ENCODE results near the gene KCP.

Gene KCP

DNA sequence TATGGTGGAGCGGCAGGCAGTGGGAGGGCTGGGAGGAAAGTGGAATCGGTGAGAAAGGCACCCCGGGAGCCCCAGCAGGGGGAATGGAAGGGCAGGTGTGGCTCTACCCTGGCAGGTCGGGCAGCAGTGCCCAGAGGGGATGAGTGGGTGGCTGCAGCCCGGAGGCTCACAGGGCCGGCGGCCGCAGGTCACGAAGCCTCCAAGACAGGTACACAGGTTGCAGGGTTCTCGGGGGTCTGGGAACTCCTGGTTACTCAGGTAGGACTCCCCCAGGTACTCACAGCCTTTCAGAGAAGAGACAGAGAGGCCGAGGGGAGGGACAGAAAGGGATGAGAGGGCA lies 21.8 kb downstream of the KCP start:
- H3K27ac ChIP-seq = no peak overlapping the region
- TF ChIP-seq ZFX (IDR thresholded peaks at IDR 0.05; ENCODE audit: borderline replicate concordance) = no peak
- TF ChIP-seq, protein P1, sequence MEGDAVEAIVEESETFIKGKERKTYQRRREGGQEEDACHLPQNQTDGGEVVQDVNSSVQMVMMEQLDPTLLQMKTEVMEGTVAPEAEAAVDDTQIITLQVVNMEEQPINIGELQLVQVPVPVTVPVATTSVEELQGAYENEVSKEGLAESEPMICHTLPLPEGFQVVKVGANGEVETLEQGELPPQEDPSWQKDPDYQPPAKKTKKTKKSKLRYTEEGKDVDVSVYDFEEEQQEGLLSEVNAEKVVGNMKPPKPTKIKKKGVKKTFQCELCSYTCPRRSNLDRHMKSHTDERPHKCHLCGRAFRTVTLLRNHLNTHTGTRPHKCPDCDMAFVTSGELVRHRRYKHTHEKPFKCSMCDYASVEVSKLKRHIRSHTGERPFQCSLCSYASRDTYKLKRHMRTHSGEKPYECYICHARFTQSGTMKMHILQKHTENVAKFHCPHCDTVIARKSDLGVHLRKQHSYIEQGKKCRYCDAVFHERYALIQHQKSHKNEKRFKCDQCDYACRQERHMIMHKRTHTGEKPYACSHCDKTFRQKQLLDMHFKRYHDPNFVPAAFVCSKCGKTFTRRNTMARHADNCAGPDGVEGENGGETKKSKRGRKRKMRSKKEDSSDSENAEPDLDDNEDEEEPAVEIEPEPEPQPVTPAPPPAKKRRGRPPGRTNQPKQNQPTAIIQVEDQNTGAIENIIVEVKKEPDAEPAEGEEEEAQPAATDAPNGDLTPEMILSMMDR (IDR thresholded peaks at IDR 0.05) = no peak

GRCh38 chr7:128888039-128888755 lies 22.3 kb downstream of the KCP start:
- no peak for TF ChIP-seq ZFX (IDR thresholded peaks at IDR 0.05; ENCODE audit: borderline replicate concordance)
- TF ChIP-seq, protein P1 (IDR thresholded peaks at IDR 0.05) = no peak
- no peak overlapping the region for H3K27ac ChIP-seq

DNA sequence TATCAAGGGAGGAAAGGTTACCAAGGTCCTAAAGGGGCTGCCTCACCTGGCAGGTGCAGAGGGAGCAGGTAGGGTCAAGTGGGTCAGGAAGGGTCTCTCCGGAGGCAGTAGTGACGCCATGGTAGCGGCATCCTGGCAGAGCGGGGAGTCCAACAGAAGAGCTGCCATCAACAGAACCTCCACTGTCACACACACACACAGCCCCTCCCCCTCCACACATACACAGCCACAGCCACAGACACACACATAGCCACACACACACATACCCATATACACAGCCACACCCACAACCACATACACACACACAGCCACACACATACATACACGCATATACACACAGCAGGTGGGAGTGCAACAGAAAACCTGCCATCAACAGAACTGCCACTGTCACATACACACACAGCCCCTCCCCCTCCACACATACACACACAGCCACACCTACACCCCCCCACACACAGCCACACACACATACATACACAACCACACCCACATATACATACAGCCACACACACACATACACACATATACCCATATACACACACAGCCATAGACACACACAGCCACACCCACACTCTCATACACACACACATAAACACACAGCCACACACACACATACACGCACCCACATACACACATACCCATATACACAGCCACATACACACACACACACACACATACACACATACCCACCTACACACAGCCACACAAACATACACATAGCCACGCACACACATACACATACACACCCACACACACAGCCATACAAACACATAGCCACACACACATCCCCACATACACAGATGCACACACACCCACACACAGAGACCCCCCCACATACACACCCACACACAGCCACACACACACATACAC lies 23.1 kb downstream of the KCP start:
- TF ChIP-seq, protein P1 (IDR thresholded peaks at IDR 0.05) = no peak
- no peak for TF ChIP-seq ZFX (IDR thresholded peaks at IDR 0.05; ENCODE audit: borderline replicate concordance)
- no peak overlapping the region for H3K27ac ChIP-seq

GRCh38 chr7:128886391-128887168 lies 23.9 kb downstream of the KCP start:
- TF ChIP-seq ZFX (IDR thresholded peaks at IDR 0.05; ENCODE audit: borderline replicate concordance) = no peak
- TF ChIP-seq, protein P1 (IDR thresholded peaks at IDR 0.05) = no peak
- no peak overlapping the region for H3K27ac ChIP-seq

- TF ChIP-seq, protein P1 (IDR thresholded peaks at IDR 0.05) = no peak
- TF ChIP-seq ZFX (IDR thresholded peaks at IDR 0.05; ENCODE audit: borderline replicate concordance) = no peak
These were observed 24.9 kb downstream of the KCP start for GRCh38 chr7:128885370-128886187.

GRCh38 chr7:128884561-128885369 lies 25.7 kb downstream of the KCP start:
- no peak overlapping the region for H3K27ac ChIP-seq
- TF ChIP-seq, protein P1 (IDR thresholded peaks at IDR 0.05) = no peak
- TF ChIP-seq ZFX (IDR thresholded peaks at IDR 0.05; ENCODE audit: borderline replicate concordance) = no peak

More at GRCh38 chr7:128885370-128886187, 24.9 kb downstream of the KCP start:
- H3K27ac ChIP-seq = no peak overlapping the region

All from 22Rv1 (cell line).